ENCODE measurements around the gene ANKRD11.

The ANKRD11 gene

DNA sequence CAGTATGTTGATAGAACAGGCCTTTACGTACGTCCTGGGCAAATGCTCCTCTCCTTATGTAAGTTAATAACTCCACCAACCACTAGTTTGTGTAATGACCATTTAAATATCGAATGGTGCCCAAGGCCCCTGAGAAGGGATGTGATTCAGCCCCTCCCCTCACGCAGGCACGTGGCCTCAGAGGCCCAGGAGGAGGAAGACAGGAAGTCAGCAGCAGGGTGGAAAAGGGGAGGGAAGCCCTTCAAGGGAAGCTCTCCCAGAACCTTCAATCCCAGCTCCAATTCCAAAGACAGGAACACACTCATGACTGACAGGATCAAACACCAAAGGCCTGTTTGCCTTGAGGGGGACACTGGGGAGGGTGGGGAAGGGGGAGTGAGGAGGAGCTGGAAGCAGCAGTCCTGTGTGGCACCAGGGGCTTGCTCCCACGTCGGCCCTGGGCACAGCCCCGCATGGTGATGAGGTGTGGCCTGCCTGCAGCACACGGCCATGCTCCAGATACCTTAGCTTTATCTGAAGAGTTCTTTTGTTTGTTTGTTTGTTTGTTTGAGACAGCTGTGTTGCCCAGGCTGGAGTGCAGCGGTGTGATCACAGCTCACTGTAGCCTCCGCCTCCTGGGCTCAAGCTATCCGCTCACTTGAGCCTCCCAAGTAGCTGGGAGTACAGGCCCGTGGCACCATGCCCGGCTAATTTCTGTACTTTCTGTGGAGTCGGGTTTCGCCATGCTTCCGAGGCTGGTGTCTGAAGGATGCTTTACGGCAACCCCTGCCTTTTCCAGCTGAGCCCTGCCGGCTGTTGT, 167.8 kb downstream of the ANKRD11 start:
- no peak for DNase-seq

DNA sequence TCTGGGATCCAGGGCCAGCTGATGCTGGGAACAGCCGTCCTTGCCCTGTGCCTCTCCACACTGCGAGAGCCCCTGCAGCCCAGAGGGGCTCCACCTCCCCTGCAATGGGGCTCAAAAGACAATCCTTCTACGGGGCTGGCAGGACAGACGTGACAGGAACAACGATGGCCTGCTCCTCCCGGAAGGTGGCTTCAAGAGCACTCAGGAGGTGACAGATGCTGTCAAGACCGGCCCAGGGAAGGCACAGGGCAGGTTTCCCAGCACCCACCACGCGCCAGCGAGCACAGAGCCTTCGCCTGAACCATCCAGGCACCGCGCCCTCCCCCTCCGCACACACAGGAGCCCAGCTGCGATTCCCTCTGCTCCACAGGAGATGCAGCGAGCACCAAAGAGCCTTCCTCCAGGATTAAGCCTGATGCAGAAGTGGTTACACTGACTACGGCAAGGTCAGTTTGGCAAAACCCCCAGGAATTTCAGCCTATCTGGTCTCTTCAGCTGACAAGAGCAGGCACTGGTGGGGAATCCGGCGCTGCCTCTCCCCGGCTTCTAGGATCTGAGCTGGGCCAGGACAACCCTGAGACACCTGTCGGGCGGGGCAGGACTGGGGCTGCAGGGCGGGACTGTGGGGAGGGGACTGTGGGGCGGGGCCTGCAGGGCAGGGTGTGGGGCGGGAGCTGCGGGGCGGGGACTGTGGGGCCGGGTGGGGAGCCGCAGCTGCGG, 169.4 kb downstream of the ANKRD11 start:
- DNase-seq = no peak

DNA sequence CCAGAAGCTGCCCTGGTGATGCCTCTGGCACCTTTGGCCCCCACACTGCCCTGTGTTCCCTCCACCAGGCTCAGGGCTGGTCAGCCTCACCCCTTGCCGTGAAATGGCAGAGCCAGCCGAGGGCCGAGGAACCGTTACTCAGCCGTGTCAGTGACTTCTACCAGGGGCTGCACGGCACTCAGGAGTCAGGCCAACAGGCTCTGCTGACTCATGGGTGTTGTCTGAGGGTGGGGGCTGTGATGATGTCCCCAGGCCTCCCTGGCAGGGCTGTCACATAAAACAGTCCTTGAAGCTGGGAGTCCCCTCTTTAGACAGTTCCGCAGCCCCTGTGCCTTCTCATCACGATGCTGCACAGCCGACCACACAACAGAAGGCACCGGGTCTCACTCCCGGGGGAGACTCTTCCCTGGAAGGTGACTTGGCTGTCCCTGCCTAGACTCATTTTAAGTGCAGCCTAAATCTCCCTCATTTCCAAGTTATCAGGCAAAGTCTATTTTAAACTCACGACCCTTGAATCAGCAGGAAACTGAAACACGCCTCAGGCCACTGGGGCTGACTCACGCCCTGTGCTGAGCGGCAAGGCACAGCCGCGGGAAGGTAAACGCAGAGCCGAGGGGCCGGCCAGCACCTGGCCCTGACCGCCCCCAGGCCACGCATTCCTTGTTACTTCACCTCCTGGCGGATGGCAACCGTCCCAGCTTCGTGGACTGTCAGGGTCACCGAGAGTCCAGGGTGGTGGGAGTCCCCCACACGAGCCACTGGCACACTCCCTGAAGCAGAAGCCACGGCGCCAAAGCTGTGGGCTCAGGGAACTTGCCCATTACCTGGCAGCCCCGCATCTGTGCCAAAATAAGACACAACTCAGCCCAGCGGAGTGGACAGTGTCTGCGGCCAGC, 170.2 kb downstream of the ANKRD11 start:
- peak; percentile 12 for DNase-seq

- DNase-seq = no peak
Measured at GRCh38 chr16:89319631-89319885, 170.8 kb downstream of the ANKRD11 start.

DNA sequence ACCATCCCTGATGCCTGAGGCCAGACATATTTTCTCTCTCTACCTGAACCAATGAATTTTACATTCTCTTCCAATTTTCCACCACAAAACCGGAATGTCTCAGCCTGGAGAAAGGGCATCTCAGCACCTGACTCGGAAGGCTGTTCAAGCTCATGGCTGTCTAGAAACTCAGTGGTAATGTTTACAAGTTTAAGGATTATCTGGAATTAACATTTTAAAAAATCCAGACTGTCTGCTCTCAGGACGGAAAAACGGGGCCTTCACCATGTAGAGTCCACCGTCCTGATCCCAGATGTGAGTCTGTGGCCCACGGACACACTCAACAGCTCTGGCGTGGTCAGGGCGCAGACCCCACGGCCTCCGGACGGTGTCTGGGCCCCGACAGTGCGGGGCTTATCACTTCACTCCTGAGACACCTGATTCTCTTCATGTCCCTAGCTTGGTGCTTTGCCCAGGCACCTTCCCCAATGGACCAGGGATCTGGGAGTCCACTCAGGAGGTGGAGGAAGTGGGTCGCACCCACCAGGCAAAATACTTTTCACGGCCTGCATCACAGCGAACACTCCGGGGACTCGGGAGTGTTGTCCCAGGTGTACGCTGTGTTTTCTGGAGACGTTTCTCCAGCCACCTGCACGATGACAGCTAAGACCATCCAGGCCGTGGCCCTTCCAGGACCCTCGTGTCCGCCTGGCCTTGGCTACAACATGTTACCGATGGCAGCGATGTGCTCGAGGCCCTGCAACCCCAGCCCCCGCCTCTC, 171.3 kb downstream of the ANKRD11 start:
- no peak for DNase-seq

- DNase-seq = no peak
Measured at GRCh38 chr16:89318430-89318758, 172.0 kb downstream of the ANKRD11 start.

- DNase-seq = no peak
Measured at GRCh38 chr16:89317729-89318429, 172.5 kb downstream of the ANKRD11 start.

GRCh38 chr16:89317101-89317671, 173.2 kb downstream of the ANKRD11 start:
- DNase-seq = no peak

DNA sequence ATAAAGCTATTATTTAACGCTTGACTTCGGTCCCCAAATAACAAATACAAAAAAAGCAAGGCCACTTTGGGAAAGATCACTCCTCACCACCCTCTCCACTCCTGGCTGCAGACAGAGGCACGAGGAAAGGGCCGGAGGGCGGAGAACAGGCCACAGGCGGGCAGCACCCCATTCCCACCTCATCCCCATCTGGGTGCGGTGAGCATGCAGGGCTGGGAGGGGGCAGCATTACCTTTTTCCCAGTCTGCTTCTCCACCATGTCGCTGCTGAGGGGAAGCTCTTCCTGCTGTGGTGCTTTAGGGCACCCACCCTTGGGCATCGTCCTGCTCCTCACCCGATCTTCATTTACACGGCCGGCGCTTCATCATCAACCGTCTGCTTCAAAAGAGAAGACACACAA, 173.7 kb downstream of the ANKRD11 start:
- no peak for DNase-seq

- DNase-seq = peak; percentile 80
Measured at GRCh38 chr16:89315791-89316581, 174.4 kb downstream of the ANKRD11 start.

GRCh38 chr16:89315271-89315670, 175.1 kb downstream of the ANKRD11 start:
- DNase-seq = no peak

- no peak for DNase-seq
Measured at GRCh38 chr16:89314854-89315253, 175.5 kb downstream of the ANKRD11 start.

- peak; percentile 44 for DNase-seq
Measured at GRCh38 chr16:89314357-89314756, 176.0 kb downstream of the ANKRD11 start.

GRCh38 chr16:89313583-89313982, 176.8 kb downstream of the ANKRD11 start:
- no peak for DNase-seq

DNA sequence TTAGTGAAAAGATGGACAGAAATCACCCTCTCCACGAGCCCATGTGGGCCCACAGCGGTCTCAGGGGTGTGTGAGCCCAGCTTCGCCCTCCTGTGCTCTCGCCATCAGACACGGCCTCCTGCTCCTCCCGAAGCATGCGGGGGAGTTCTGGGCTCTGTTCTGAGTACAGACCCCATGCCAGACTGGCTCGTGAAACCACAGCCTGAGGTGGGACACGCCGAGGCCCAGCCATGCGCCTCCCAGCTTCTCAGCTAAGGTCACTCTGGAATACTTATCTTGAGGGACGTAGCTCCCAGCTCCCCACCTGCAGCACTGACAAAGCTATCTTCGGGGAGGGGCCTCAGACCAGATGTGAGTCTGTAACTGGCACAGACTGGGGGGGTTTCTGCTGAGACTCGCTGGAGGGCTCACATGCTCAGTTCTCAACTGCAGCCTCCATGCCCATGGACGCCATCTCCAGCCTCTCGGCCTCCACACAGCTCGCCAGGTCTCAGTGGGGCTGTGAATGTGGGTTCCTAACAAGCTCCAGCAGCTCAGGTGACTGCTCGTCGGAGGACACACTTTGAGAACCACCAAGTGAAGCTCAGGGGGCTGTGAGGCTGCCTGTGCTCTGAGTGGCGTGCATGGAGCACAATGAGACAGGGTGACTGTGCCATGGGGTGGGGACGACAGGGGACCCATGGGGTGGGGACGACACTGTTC, 177.6 kb downstream of the ANKRD11 start:
- no peak for DNase-seq

DNA sequence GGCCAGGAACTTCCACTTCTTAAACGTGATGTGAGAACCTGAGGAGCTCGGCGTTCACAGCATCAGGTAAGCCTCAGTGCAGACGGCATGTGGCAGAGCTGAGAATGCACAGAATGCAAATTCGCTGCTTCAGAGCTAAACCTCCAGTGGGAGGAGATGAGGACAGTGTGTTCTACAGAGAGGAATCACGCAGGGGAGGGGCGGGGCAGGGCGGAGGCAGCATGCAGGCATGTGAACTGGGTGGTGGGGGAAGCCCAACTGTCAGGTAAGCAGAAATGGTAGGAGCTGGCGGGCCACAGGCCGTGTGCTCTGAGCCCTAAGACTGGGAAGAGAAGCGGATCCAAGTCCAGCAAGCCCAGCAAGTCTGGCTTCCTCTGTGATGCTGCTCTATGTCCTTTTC, 178.2 kb downstream of the ANKRD11 start:
- DNase-seq = no peak

- no peak for DNase-seq
Measured at GRCh38 chr16:89311636-89312035, 178.7 kb downstream of the ANKRD11 start.

GRCh38 chr16:89309438-89310122, 180.8 kb downstream of the ANKRD11 start:
- no peak for DNase-seq

DNA sequence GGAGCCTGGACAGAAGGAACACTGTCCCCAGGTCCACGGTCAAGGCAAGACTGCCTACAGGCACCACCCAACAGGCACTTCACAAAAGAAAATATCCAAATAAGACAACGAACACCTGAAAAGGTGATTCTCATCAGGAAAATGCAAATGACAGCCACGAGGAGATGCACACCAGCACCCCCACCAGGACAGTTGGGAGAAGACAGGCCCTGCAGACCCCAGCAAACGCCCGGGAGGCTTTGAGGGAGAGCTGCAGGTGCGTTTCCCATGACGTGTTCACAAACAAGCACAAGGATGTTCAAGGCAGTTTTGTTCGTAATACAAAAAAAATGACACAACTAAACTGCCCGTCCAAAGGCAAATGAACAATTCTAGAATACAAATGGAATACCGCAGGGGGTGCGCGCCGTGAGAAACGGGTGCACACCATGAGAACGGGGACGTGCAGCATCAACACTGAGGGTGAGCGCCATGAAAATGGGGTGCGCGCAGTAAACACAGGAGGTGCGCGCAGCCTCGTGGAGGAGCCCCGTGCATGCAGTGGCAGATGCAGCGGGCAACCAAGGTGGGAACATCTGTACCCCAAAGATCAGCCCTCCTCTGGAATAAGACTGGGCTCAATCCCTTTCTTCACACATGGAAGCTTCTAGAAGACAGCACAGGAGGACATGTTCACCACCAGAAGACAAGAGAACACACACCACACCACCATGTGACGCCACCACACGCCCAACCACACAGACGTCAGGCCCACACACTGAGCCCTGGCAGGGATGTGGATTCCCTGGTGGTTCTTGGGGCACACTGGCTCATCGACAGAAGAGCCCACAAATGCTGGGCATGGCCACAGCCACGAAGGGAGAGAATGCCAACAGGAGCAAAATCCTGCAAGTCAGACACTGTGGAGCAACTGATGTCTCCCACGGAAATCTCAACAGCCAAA, 181.7 kb downstream of the ANKRD11 start:
- peak; percentile 39 for DNase-seq
